ENCODE measurements around the gene JAK1. TPM values are rescaled to one million over a fixed set of nuclear protein-coding genes. Genes with fewer than 3 reads are reported as not detected.

The JAK1 gene
- total and polyA plus RNA-seq, 2 of the 8 experiments (the other 6 are each of a cell fraction or from before 2014, with no cell fraction given): 7.8 to 24.5 TPM

DNA sequence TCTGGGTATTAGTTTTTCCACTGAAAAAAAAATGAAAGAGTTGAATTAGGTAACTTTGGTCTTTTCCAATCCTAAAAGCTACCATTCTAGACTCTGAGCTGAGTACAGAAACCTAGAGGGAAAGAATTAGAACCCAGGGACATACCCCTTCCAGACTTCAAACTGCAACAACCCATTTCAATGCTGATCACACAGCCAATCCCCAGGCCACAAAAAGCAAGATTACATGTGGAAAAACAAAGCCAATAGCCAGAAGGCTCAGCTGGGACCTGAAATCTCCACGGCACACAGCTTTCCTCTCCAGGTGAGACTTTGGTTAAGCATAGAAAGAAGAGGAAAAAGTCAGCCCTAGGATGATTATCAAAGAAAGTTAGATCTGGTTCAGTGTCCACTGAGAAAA lies 88.8 kb downstream of the JAK1 start (continued):
- TF ChIP-seq, protein P1, sequence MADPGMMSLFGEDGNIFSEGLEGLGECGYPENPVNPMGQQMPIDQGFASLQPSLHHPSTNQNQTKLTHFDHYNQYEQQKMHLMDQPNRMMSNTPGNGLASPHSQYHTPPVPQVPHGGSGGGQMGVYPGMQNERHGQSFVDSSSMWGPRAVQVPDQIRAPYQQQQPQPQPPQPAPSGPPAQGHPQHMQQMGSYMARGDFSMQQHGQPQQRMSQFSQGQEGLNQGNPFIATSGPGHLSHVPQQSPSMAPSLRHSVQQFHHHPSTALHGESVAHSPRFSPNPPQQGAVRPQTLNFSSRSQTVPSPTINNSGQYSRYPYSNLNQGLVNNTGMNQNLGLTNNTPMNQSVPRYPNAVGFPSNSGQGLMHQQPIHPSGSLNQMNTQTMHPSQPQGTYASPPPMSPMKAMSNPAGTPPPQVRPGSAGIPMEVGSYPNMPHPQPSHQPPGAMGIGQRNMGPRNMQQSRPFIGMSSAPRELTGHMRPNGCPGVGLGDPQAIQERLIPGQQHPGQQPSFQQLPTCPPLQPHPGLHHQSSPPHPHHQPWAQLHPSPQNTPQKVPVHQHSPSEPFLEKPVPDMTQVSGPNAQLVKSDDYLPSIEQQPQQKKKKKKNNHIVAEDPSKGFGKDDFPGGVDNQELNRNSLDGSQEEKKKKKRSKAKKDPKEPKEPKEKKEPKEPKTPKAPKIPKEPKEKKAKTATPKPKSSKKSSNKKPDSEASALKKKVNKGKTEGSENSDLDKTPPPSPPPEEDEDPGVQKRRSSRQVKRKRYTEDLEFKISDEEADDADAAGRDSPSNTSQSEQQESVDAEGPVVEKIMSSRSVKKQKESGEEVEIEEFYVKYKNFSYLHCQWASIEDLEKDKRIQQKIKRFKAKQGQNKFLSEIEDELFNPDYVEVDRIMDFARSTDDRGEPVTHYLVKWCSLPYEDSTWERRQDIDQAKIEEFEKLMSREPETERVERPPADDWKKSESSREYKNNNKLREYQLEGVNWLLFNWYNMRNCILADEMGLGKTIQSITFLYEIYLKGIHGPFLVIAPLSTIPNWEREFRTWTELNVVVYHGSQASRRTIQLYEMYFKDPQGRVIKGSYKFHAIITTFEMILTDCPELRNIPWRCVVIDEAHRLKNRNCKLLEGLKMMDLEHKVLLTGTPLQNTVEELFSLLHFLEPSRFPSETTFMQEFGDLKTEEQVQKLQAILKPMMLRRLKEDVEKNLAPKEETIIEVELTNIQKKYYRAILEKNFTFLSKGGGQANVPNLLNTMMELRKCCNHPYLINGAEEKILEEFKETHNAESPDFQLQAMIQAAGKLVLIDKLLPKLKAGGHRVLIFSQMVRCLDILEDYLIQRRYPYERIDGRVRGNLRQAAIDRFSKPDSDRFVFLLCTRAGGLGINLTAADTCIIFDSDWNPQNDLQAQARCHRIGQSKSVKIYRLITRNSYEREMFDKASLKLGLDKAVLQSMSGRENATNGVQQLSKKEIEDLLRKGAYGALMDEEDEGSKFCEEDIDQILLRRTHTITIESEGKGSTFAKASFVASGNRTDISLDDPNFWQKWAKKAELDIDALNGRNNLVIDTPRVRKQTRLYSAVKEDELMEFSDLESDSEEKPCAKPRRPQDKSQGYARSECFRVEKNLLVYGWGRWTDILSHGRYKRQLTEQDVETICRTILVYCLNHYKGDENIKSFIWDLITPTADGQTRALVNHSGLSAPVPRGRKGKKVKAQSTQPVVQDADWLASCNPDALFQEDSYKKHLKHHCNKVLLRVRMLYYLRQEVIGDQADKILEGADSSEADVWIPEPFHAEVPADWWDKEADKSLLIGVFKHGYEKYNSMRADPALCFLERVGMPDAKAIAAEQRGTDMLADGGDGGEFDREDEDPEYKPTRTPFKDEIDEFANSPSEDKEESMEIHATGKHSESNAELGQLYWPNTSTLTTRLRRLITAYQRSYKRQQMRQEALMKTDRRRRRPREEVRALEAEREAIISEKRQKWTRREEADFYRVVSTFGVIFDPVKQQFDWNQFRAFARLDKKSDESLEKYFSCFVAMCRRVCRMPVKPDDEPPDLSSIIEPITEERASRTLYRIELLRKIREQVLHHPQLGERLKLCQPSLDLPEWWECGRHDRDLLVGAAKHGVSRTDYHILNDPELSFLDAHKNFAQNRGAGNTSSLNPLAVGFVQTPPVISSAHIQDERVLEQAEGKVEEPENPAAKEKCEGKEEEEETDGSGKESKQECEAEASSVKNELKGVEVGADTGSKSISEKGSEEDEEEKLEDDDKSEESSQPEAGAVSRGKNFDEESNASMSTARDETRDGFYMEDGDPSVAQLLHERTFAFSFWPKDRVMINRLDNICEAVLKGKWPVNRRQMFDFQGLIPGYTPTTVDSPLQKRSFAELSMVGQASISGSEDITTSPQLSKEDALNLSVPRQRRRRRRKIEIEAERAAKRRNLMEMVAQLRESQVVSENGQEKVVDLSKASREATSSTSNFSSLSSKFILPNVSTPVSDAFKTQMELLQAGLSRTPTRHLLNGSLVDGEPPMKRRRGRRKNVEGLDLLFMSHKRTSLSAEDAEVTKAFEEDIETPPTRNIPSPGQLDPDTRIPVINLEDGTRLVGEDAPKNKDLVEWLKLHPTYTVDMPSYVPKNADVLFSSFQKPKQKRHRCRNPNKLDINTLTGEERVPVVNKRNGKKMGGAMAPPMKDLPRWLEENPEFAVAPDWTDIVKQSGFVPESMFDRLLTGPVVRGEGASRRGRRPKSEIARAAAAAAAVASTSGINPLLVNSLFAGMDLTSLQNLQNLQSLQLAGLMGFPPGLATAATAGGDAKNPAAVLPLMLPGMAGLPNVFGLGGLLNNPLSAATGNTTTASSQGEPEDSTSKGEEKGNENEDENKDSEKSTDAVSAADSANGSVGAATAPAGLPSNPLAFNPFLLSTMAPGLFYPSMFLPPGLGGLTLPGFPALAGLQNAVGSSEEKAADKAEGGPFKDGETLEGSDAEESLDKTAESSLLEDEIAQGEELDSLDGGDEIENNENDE (IDR thresholded peaks at IDR 0.05; ENCODE audit: insufficient replicate concordance, low read length): no peak
- no peak for TF ChIP-seq GTF2F1 (IDR thresholded peaks at IDR 0.05; ENCODE audit: borderline replicate concordance, low read depth, low read length)
- no peak for TF ChIP-seq NANOG (IDR thresholded peaks at IDR 0.05; ENCODE audit: insufficient read depth, low read depth, low read length, poor library complexity, severe bottlenecking)
- TF ChIP-seq, protein P2, sequence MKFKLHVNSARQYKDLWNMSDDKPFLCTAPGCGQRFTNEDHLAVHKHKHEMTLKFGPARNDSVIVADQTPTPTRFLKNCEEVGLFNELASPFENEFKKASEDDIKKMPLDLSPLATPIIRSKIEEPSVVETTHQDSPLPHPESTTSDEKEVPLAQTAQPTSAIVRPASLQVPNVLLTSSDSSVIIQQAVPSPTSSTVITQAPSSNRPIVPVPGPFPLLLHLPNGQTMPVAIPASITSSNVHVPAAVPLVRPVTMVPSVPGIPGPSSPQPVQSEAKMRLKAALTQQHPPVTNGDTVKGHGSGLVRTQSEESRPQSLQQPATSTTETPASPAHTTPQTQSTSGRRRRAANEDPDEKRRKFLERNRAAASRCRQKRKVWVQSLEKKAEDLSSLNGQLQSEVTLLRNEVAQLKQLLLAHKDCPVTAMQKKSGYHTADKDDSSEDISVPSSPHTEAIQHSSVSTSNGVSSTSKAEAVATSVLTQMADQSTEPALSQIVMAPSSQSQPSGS (IDR thresholded peaks at IDR 0.05; ENCODE audit: low read length): no peak

Data from H1 (cell line).